ENCODE data around the gene RYR2.

RYR2 gene

DNA sequence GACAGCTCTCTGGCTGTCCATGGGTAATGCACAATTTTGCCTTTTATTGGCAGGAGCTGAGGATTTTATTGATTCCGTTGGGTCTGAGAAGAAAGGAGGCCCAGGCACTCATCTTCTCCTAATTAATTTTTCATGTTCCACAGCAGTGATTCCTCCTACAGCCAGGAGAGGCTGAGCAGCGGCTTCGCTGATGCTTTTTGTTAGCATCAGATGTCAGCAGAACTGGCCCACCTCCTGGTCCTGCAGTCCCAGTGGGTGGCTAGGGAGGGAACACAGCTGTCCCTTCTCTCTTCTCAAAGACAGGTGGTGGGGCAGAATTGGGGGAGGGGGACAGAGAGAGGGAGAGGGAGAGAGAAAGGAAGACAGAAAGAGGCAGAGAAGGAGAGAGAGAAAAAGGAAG, 43.4 kb upstream of the RYR2 start:
- Histone ChIP-seq H3K4me2 (ENCODE audit: low read length) (no peak overlapping the region), H3K79me2 (no peaks in the 10 kb centered on the region), H3K9ac (no peak overlapping the region), H3K9me3 (ENCODE audit: control insufficient read depth, low read length) (no peaks in the 10 kb centered on the region), H3K27me3 (ENCODE audit: control insufficient read depth, insufficient read depth, low read length) (no peaks in the 10 kb centered on the region), H3K4me3 (ENCODE audit: low read depth, low read length) (no peak overlapping the region), H3K27ac (no peak overlapping the region), H3K4me1 (no peaks in the 10 kb centered on the region), H2AFZ (no peak overlapping the region), H3K36me3 (ENCODE audit: control insufficient read depth, insufficient read depth, low read length) (no peaks in the 10 kb centered on the region)
- TF ChIP-seq, protein P1, sequence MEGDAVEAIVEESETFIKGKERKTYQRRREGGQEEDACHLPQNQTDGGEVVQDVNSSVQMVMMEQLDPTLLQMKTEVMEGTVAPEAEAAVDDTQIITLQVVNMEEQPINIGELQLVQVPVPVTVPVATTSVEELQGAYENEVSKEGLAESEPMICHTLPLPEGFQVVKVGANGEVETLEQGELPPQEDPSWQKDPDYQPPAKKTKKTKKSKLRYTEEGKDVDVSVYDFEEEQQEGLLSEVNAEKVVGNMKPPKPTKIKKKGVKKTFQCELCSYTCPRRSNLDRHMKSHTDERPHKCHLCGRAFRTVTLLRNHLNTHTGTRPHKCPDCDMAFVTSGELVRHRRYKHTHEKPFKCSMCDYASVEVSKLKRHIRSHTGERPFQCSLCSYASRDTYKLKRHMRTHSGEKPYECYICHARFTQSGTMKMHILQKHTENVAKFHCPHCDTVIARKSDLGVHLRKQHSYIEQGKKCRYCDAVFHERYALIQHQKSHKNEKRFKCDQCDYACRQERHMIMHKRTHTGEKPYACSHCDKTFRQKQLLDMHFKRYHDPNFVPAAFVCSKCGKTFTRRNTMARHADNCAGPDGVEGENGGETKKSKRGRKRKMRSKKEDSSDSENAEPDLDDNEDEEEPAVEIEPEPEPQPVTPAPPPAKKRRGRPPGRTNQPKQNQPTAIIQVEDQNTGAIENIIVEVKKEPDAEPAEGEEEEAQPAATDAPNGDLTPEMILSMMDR (IDR thresholded peaks at IDR 0.05), result no peak

DNA sequence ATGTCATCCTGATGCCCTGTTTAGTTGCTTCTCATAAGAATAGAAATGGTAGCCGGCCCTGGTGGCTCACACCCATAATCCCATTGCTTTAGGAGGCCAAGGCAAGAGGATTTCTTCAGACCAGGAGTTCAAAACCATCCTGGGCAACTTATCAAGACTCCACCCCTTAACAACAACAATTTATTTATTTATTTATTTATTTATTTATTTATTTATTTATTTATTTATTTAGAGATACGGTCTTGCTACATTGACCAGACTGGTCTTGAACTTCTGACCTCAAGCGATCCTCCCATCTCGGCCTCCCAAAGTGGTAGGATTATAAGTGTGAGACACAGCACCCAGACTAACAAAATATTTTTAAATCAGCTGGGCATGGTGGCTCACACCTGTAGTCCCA, 41.8 kb upstream of the RYR2 start:
- Histone ChIP-seq H3K27ac (no peak overlapping the region), H3K79me2 (no peaks in the 10 kb centered on the region)

DNA sequence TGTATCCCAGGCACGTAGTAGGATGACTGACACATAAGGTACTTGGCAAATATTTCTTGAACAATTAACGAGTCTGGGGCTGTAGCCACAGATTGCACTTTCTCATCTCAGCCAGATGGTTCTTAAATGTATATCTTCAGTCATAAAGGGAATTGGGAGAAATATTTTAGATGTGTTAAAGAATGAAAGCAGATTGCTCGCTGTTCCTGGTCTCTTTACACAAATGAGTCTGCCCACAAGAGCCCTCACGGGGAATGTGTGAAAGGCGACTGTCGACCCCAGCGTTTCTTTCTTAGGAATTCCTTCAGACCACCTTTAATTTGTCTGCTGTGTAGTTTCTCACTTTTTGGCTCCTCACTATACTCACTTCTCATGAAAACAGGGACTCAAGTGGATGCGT, 38.5 kb upstream of the RYR2 start:
- no peak overlapping the region for H3K4me2 ChIP-seq (ENCODE audit: low read length)
- no peak overlapping the region for H2AFZ ChIP-seq
- TF ChIP-seq, protein P1 (IDR thresholded peaks at IDR 0.05), result no peak
- no peaks in the 10 kb centered on the region for H3K79me2 ChIP-seq
- H3K9ac ChIP-seq, result no peak overlapping the region
- H3K27me3 ChIP-seq (ENCODE audit: control insufficient read depth, insufficient read depth, low read length), result no peaks in the 10 kb centered on the region
- H3K4me1 ChIP-seq, result no peaks in the 10 kb centered on the region
- no peaks in the 10 kb centered on the region for H3K36me3 ChIP-seq (ENCODE audit: control insufficient read depth, insufficient read depth, low read length)
- no peaks in the 10 kb centered on the region for H3K9me3 ChIP-seq (ENCODE audit: control insufficient read depth, low read length)
- H3K4me3 ChIP-seq (ENCODE audit: low read depth, low read length), result no peak overlapping the region
- no peak overlapping the region for H3K27ac ChIP-seq

More for the DNA sequence above, 41.8 kb upstream of the RYR2 start:
- H2AFZ ChIP-seq, result no peak overlapping the region
- H3K4me2 ChIP-seq (ENCODE audit: low read length), result no peak overlapping the region
- no peak overlapping the region for H3K9ac ChIP-seq
- no peaks in the 10 kb centered on the region for H3K36me3 ChIP-seq (ENCODE audit: control insufficient read depth, insufficient read depth, low read length)
- no peaks in the 10 kb centered on the region for H3K27me3 ChIP-seq (ENCODE audit: control insufficient read depth, insufficient read depth, low read length)
- H3K4me1 ChIP-seq, result no peaks in the 10 kb centered on the region
- no peaks in the 10 kb centered on the region for H3K9me3 ChIP-seq (ENCODE audit: control insufficient read depth, low read length)
- TF ChIP-seq, protein P1 (IDR thresholded peaks at IDR 0.05), result no peak
- H3K4me3 ChIP-seq (ENCODE audit: low read depth, low read length), result no peak overlapping the region

DNA sequence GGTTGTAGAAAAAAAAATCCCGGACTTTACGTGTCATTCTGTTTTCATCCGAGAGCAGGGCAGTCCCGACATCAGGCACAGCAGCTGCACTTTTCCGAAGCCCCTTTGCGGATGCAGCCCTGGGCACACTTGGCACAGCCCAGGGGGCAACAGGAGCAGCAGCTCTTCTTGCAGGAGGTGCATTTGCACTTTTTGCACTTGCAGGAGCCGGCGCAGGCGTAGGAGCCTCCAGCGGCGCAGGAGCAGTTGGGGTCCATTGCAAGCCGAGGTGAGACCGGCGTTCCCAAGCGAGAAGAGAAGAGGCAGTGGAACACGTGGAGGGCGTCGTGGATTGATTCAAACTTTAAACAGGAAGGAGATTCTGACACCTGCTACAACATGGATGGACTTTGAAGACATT, 37.9 kb upstream of the RYR2 start, which contains the start of gene MT1HL1:
TSS of gene MT1HL1 (minus strand) at position 326 of the 400 bp plus-strand sequence. CDS start at position 257, 69 bp downstream.
- Histone ChIP-seq H3K9ac (no peak within 1 kb of the TSS), H3K4me1 (no peaks in the 10 kb centered on the region), H3K36me3 (ENCODE audit: control insufficient read depth, insufficient read depth, low read length) (no peaks in the 10 kb centered on the region), H3K27ac (no peak within 1 kb of the TSS), H3K4me3 (ENCODE audit: low read depth, low read length) (no peak within 1 kb of the TSS), H3K27me3 (ENCODE audit: control insufficient read depth, insufficient read depth, low read length) (no peaks in the 10 kb centered on the region), H2AFZ (no peak within 1 kb of the TSS), H3K79me2 (no peaks in the 10 kb centered on the region), H3K9me3 (ENCODE audit: control insufficient read depth, low read length) (no peaks in the 10 kb centered on the region), H3K4me2 (ENCODE audit: low read length) (no peak within 1 kb of the TSS)
- TF ChIP-seq, protein P1 (IDR thresholded peaks at IDR 0.05), result no peak

DNA sequence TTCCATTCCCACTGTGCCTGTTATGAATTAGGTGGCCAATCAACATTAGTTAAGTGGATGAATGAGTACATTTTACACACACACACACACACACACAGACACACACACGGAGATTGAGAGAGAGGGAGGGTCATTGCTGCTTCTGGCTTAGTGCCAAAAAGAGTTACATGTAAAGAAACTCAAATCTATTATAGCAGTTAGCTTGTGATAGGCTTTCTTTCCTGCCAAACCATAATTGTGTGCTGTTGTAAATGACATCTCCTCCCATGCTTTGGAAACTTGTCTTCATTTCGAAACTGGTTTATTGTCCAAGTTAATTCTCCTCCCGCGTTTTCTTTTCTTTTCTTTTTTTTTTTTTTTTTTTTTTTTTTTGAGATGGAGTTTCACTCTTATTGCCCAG, 36.3 kb upstream of the RYR2 start:
- TF ChIP-seq, protein P1 (IDR thresholded peaks at IDR 0.05), result no peak
- Histone ChIP-seq H3K27me3 (ENCODE audit: control insufficient read depth, insufficient read depth, low read length) (no peaks in the 10 kb centered on the region), H3K79me2 (no peaks in the 10 kb centered on the region), H3K27ac (no peak overlapping the region), H2AFZ (no peak overlapping the region), H3K36me3 (ENCODE audit: control insufficient read depth, insufficient read depth, low read length) (no peaks in the 10 kb centered on the region), H3K4me1 (no peaks in the 10 kb centered on the region), H3K9ac (no peak overlapping the region), H3K4me3 (ENCODE audit: low read depth, low read length) (no peak overlapping the region), H3K4me2 (ENCODE audit: low read length) (no peak overlapping the region), H3K9me3 (ENCODE audit: control insufficient read depth, low read length) (no peaks in the 10 kb centered on the region)
